Measurements from ENCODE around the gene KLC3.

The KLC3 gene

GRCh38 chr19:45347570-45348366 is 7.2 kb downstream of the KLC3 start:
- no peak overlapping the region for H3K4me3 ChIP-seq (ENCODE audit: low read depth, low read length)
- DNase-seq (ENCODE audit: low read depth): no peak
- in situ Hi-C loops (cut with HindIII; ENCODE audit: low sequenced_read_pairs): no loop called here
- no peak for TF ChIP-seq CTCF (IDR thresholded peaks at IDR 0.05; ENCODE audit: low read depth, low read length, missing control alignments)

- TF ChIP-seq CTCF (IDR thresholded peaks at IDR 0.05; ENCODE audit: low read depth, low read length, missing control alignments): no peak
- no peak overlapping the region for H3K4me3 ChIP-seq (ENCODE audit: low read depth, low read length)
Measured at GRCh38 chr19:45348367-45349125, 8.0 kb downstream of the KLC3 start.

GRCh38 chr19:45349126-45349415 is 8.5 kb downstream of the KLC3 start:
- no peak for DNase-seq (ENCODE audit: low read depth)
- H3K4me3 ChIP-seq (ENCODE audit: low read depth, low read length): no peak overlapping the region
- no peak for TF ChIP-seq CTCF (IDR thresholded peaks at IDR 0.05; ENCODE audit: low read depth, low read length, missing control alignments)
- in situ Hi-C loops (cut with HindIII; ENCODE audit: low sequenced_read_pairs): no loop called here

More at GRCh38 chr19:45348367-45349125, 8.0 kb downstream of the KLC3 start:
- in situ Hi-C loops (cut with HindIII; ENCODE audit: low sequenced_read_pairs): no loop called here
- DNase-seq (ENCODE audit: low read depth): no peak

- TF ChIP-seq CTCF (IDR thresholded peaks at IDR 0.05; ENCODE audit: low read depth, low read length, missing control alignments): no peak
- no peak for DNase-seq (ENCODE audit: low read depth)
- H3K4me3 ChIP-seq (ENCODE audit: low read depth, low read length): no peak overlapping the region
- in situ Hi-C loops (cut with HindIII; ENCODE audit: low sequenced_read_pairs): no loop called here
Measured at GRCh38 chr19:45349430-45349941, 8.9 kb downstream of the KLC3 start.

GRCh38 chr19:45350477-45351058 is 10.0 kb downstream of the KLC3 start:
- in situ Hi-C loops (cut with HindIII; ENCODE audit: low sequenced_read_pairs): no loop called here
- no peak for DNase-seq (ENCODE audit: low read depth)
- TF ChIP-seq CTCF (IDR thresholded peaks at IDR 0.05; ENCODE audit: low read depth, low read length, missing control alignments): no peak
- no peak overlapping the region for H3K4me3 ChIP-seq (ENCODE audit: low read depth, low read length)

GRCh38 chr19:45351401-45351952 is 10.9 kb downstream of the KLC3 start:
- DNase-seq (ENCODE audit: low read depth): no peak
- no peak overlapping the region for H3K4me3 ChIP-seq (ENCODE audit: low read depth, low read length)
- TF ChIP-seq CTCF (IDR thresholded peaks at IDR 0.05; ENCODE audit: low read depth, low read length, missing control alignments): no peak
- in situ Hi-C loops (cut with HindIII; ENCODE audit: low sequenced_read_pairs): no loop called here
